Liver (tissue), 9 donors: ENCODE results near the gene KL. TPM values are rescaled to one million over a fixed set of nuclear protein-coding genes. Genes with fewer than 3 reads are reported as not detected.

ENCODE experiments used
- DNase-seq: peaks from one replicate; pipeline ENCODE4 v3.0.0-alpha.2; 2017; ENCODE audit warnings: low spot score
- H3K27ac ChIP-seq, 2 donors: one replicate each; pipeline ENCODE4 v1.7.0; 2013; ENCODE audit warnings: inconsistent platforms in 2 of 2, low read length in 2 of 2, control low read depth in 1 of 2, low read depth in 1 of 2, mild to moderate bottlenecking in 1 of 2
- H3K27me3 ChIP-seq, 4 donors: one replicate each; pipeline versions ENCODE4 v1.6.1 to v1.7.0; 2013; ENCODE audit warnings: low read length in 3 of 4, inconsistent platforms in 1 of 4, mild to moderate bottlenecking in 1 of 4, moderate library complexity in 1 of 4; ENCODE audit not compliant: control insufficient read depth in 4 of 4, insufficient read depth in 4 of 4
- H3K36me3 ChIP-seq, 4 donors: one replicate each; pipeline versions ENCODE4 v1.6.1 to v1.7.0; 2013; ENCODE audit warnings: low read length in 3 of 4, mild to moderate bottlenecking in 3 of 4, low read depth in 1 of 4, moderate library complexity in 1 of 4; ENCODE audit not compliant: control insufficient read depth in 4 of 4, insufficient read depth in 3 of 4
- H3K4me1 ChIP-seq, 4 donors: one replicate each; pipeline versions ENCODE4 v1.6.1 to v1.7.0; 2013; ENCODE audit warnings: low read length in 3 of 4, mild to moderate bottlenecking in 3 of 4, moderate library complexity in 1 of 4; ENCODE audit not compliant: control insufficient read depth in 4 of 4, insufficient read depth in 4 of 4
- H3K4me3 ChIP-seq, 3 donors: one replicate each; pipeline versions ENCODE4 v1.6.1 to v1.7.0; 2013; ENCODE audit warnings: low read length in 3 of 3, control low read depth in 1 of 3, low read depth in 1 of 3, mild to moderate bottlenecking in 1 of 3
- H3K9ac ChIP-seq, 2 donors: one replicate each; pipeline ENCODE4 v1.7.0; 2013; ENCODE audit warnings: low read length in 2 of 2, mild to moderate bottlenecking in 2 of 2, moderate library complexity in 2 of 2, control low read depth in 1 of 2, low read depth in 1 of 2
- H3K9me3 ChIP-seq, 4 donors: one replicate each; pipeline versions ENCODE4 v1.6.1 to v1.7.0; 2013; ENCODE audit warnings: low read length in 3 of 4; ENCODE audit not compliant: control insufficient read depth in 4 of 4
- ATF3 ChIP-seq: IDR thresholded peaks from 2 replicates; pipeline ENCODE4 v1.6.1; 2016; ENCODE audit warnings: antibody characterized with exemption
- CTCF ChIP-seq: fragments of 150-350 bp; IDR thresholded peaks from 2 replicates; pipeline ENCODE4 v1.5.1; 2017; ENCODE audit warnings: improper control_type of control experiment, low read depth, low read length; ENCODE audit not compliant: missing input control
- FOXA1 ChIP-seq: IDR thresholded peaks from 2 replicates; pipeline ENCODE4 v1.6.1; 2016; ENCODE audit warnings: antibody characterized with exemption
- FOXA2 ChIP-seq: IDR thresholded peaks from 2 replicates; pipeline ENCODE4 v1.6.1; 2016; ENCODE audit warnings: antibody characterized with exemption
- GABPA ChIP-seq, 2 donors: IDR thresholded peaks in 1 of 2; conservative IDR thresholded peaks in 1 of 2; 2 replicates each; pipeline ENCODE4 v1.6.1; 2016; ENCODE audit warnings: antibody characterized with exemption in 2 of 2, mild to moderate bottlenecking in 1 of 2, moderate library complexity in 1 of 2
- HNF4A ChIP-seq, 2 donors: conservative IDR thresholded peaks; 2 replicates each; pipeline ENCODE4 v1.6.1; 2016; ENCODE audit warnings: antibody characterized with exemption in 2 of 2, mild to moderate bottlenecking in 2 of 2
- HNF4G ChIP-seq: IDR thresholded peaks from 2 replicates; pipeline ENCODE4 v1.6.1; 2016; ENCODE audit warnings: antibody characterized with exemption
- JUND ChIP-seq, 2 donors: IDR thresholded peaks; 2 replicates each; pipeline ENCODE4 v1.6.1; 2016; ENCODE audit warnings: antibody characterized with exemption in 2 of 2
- MAX ChIP-seq: IDR thresholded peaks from 2 replicates; pipeline ENCODE4 v1.6.1; 2016; ENCODE audit warnings: antibody characterized with exemption
- NR2F2 ChIP-seq: IDR thresholded peaks from 2 replicates; pipeline ENCODE4 v1.6.1; 2016; ENCODE audit warnings: antibody characterized with exemption
- RAD21 ChIP-seq, 2 donors: IDR thresholded peaks; 2 replicates each; pipeline ENCODE4 v1.6.1; 2016; ENCODE audit warnings: antibody characterized with exemption in 2 of 2, mild to moderate bottlenecking in 2 of 2
- REST ChIP-seq: IDR thresholded peaks from 2 replicates; pipeline ENCODE4 v1.6.1; 2016; ENCODE audit warnings: antibody characterized with exemption, mild to moderate bottlenecking
- RXRA ChIP-seq, 2 donors: IDR thresholded peaks; 2 replicates each; pipeline ENCODE4 v1.6.1; 2017 to 2018; ENCODE audit warnings: antibody characterized with exemption in 2 of 2, mild to moderate bottlenecking in 1 of 2
- YY1 ChIP-seq: IDR thresholded peaks from 2 replicates; pipeline ENCODE4 v1.6.1; 2016; ENCODE audit warnings: antibody characterized with exemption, mild to moderate bottlenecking
- ZBTB33 ChIP-seq: IDR thresholded peaks from 2 replicates; pipeline ENCODE4 v1.6.1; 2016; ENCODE audit warnings: antibody characterized with exemption
- WGBS: extraction: QIAGEN DNeasy Blood & Tissue Kit; methylation state at CpG from one replicate; pipeline ENCODE4 v1.1.7; 2013; 5-methylcytosine and 5-hydroxymethylcytosine counted together
- polyA plus RNA-seq, 2 donors: library from polyadenylated mRNA; stranded (reverse) in 1 of 2; unstranded in 1 of 2; fragments of 200-250 nt in 1 of 2; fragments of >200 nt in 1 of 2; fragmentation: Nextera tagmentation in 1 of 2; extraction: Ambion mirVana in 1 of 2; gene quantifications; one replicate each; pipeline versions ENCODE4 v1.2.1 to v1.2.3, GENCODE V29; 2013 to 2015
- total RNA-seq, 2 donors: library from RNA; depleted of rRNA; stranded (reverse); fragments of >200 nt; gene quantifications; one replicate each; pipeline ENCODE4 v1.2.3, GENCODE V29; 2014
- donor health status: healthy.
- donor health status: healthy.
- donor health status: healthy.
- donor health status: healthy.
- donor health status: healthy.

The KL gene
- total and polyA plus RNA-seq, 4 donors: 0.13 to 0.92 (median 0.28) TPM

- TF ChIP-seq ATF3: no peak
- no peak for TF ChIP-seq FOXA2
- TF ChIP-seq ZBTB33: no peak
- no peak for TF ChIP-seq RAD21 (IDR thresholded peaks at IDR 0.05)
- no peak for TF ChIP-seq MAX
- TF ChIP-seq NR2F2: no peak
- no peak for TF ChIP-seq GABPA (IDR thresholded peaks at IDR 0.05 in 1 of 2, conservative IDR thresholded peaks at IDR 0.05 in 1 of 2)
- no peak for TF ChIP-seq HNF4G
- no peak for TF ChIP-seq CTCF
- TF ChIP-seq FOXA1: no peak
- no peak for TF ChIP-seq RXRA (IDR thresholded peaks at IDR 0.05)
- TF ChIP-seq HNF4A (conservative IDR thresholded peaks at IDR 0.05): no peak
- no peak for TF ChIP-seq YY1
- no peak for TF ChIP-seq REST
- TF ChIP-seq JUND (IDR thresholded peaks at IDR 0.05): no peak
- Histone ChIP-seq H3K4me1 (no peaks in the 10 kb centered on the region), H3K9me3 (no peaks in the 10 kb centered on the region), H3K4me3 (no peak overlapping the region), H3K27me3 (no peaks in the 10 kb centered on the region), H3K36me3 (peaks cover 0 to 61% (median 43%) of the 10 kb centered on the region in 4 donors), H3K9ac (no peak overlapping the region), H3K27ac (no peak overlapping the region)
- DNase-seq: no peak
- WGBS: 97% methylated on average over 5 of the region's 5 CpGs
Measured at GRCh38 chr13:33108620-33109019, 92.4 kb downstream of the KL start.

GRCh38 chr13:33109271-33109697 is 93.1 kb downstream of the KL start:
- TF ChIP-seq ATF3: no peak
- Histone ChIP-seq H3K27me3 (no peaks in the 10 kb centered on the region), H3K4me1 (no peaks in the 10 kb centered on the region), H3K9me3 (no peaks in the 10 kb centered on the region), H3K4me3 (no peak overlapping the region), H3K36me3 (peaks cover 0 to 66% (median 45%) of the 10 kb centered on the region in 4 donors), H3K9ac (no peak overlapping the region), H3K27ac (no peak overlapping the region)
- no peak for DNase-seq
- 85% methylated on average over 2 of the region's 2 CpGs for WGBS
